Loucy (cell line): ENCODE results near the gene CFAP43.

ENCODE experiments used
- EZH2phosphoT487 ChIP-seq: fragments of 200-600 bp; IDR thresholded peaks from 2 replicates; pipeline ENCODE4 v1.6.1; 2018; ENCODE audit warnings: antibody characterized with exemption, mild to moderate bottlenecking, moderate library complexity, borderline replicate concordance
- TF ChIP-seq, protein P1 (sequence below): fragments of 200-600 bp; sonication (generic); conservative IDR thresholded peaks from 2 replicates; pipeline ENCODE4 v1.5.1; 2014; ENCODE audit warnings: mild to moderate bottlenecking, antibody characterized with exemption, low read length

DNA sequence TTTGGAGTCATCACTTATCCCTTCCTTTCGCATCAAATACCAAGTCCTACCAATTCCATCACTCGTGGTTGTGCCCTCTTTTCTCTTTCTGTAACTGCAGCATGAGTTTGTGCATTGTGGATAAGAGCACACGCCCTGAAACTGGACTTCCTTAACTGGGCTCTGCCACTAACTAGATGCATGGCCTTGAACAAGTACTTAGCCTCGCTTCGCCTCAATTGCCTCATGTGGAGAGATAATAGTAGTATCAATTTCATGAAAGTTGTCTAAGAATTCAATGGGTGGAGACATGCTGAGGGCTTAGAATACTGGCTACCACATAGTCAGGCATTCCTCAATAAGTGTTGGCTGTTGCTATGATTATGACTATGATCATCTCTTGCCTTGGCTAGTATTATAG lies 41.5 kb downstream of the CFAP43 start:
- TF ChIP-seq, protein P1, sequence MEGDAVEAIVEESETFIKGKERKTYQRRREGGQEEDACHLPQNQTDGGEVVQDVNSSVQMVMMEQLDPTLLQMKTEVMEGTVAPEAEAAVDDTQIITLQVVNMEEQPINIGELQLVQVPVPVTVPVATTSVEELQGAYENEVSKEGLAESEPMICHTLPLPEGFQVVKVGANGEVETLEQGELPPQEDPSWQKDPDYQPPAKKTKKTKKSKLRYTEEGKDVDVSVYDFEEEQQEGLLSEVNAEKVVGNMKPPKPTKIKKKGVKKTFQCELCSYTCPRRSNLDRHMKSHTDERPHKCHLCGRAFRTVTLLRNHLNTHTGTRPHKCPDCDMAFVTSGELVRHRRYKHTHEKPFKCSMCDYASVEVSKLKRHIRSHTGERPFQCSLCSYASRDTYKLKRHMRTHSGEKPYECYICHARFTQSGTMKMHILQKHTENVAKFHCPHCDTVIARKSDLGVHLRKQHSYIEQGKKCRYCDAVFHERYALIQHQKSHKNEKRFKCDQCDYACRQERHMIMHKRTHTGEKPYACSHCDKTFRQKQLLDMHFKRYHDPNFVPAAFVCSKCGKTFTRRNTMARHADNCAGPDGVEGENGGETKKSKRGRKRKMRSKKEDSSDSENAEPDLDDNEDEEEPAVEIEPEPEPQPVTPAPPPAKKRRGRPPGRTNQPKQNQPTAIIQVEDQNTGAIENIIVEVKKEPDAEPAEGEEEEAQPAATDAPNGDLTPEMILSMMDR = no peak
- TF ChIP-seq EZH2phosphoT487 = no peak
